ENCODE data around the gene HOMER2. TPM values are rescaled to one million over a fixed set of nuclear protein-coding genes. Genes with fewer than 3 reads are reported as not detected.
A peak's percentile ranks its signal among the peaks of the same experiment; 100 is the strongest.
"Not testable (repeated sequence)": the region's sequence is repeated elsewhere in the genome, so short reads cannot be mapped to it uniquely, and the experiment has no call there.

Gene HOMER2
- total RNA-seq, 1 donor from 2014 or later = 9.4 TPM

DNA sequence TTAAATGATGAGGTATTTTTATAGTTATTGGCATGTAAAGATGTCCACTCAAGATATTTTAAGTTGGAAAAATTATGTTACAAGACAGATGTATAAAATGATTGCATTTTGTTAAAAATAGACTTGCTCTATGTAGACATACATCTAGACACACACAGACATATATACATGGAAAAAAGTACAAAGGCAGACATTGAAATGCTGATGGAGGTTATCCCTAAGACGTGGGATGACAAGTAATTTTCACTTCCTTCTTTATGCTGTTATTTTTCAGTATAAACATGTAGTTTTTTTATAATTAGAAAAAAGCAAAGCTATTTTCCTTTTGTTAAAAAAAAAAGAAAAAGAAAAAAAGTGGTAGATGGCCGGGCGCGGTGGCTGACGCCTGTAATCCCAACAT lies 7.2 kb downstream of the HOMER2 start:
- ATAC-seq (ENCODE audit: low read depth) = no peak
- DNase-seq = no peak

GRCh38 chr15:82944821-82945220 lies 7.7 kb downstream of the HOMER2 start:
- DNase-seq (no peak), ATAC-seq (ENCODE audit: low read depth) (peak; percentile 21)
- Mint-ChIP-seq H3K4me3 (no peak overlapping the region), H3K36me3 (ENCODE audit: low read depth) (no peaks in the 10 kb centered on the region), H3K9me3 (no peaks in the 10 kb centered on the region), H3K27me3 (peaks cover 5% of the 10 kb centered on the region), H3K27ac (no peak overlapping the region), H3K4me1 (peaks cover 9% of the 10 kb centered on the region)
- POLR2A ChIA-PET = no interaction called here
- intact Hi-C loops (cut with micrococcal nuclease) = no loop called here
- no peak for TF ChIP-seq CTCF (IDR thresholded peaks at IDR 0.05)
- CTCF ChIA-PET = interaction anchor here (1.1 kb wide), 1 partner anchor 95 kb away, joined by 3 read pairs; no protein-coding TSS in a partner anchor

More for the DNA sequence above, 7.2 kb downstream of the HOMER2 start:
- Mint-ChIP-seq H3K4me1 (peaks cover 9% of the 10 kb centered on the region), H3K9me3 (no peaks in the 10 kb centered on the region), H3K4me3 (no peak overlapping the region), H3K27ac (no peak overlapping the region), H3K36me3 (ENCODE audit: low read depth) (no peaks in the 10 kb centered on the region), H3K27me3 (peaks cover 5% of the 10 kb centered on the region)
- CTCF ChIA-PET = no interaction called here
- POLR2A ChIA-PET = no interaction called here
- intact Hi-C loops (cut with micrococcal nuclease) = no loop called here
- no peak for TF ChIP-seq CTCF (IDR thresholded peaks at IDR 0.05)

DNA sequence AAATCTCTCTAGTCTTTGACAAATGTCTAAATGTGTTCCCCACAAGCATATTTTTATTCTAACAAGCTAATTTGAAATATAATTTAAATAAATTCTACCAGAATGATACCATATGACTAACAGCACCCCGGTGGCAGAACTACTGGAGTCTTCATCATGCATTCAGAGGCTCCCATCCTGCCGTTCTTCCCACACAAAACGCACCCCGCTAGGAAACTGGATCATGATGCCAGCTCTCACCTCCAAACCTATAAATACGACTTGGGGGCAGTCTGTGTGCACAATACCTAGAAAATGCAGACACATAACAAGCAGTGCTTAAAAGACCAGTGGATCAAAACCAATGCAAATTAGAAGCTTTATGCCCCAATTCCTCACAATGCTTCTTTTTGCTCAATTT lies 8.5 kb downstream of the HOMER2 start:
- H3K27me3 Mint-ChIP-seq = peaks cover 6% of the 10 kb centered on the region
- ATAC-seq (ENCODE audit: low read depth) (no peak), DNase-seq (no peak)
- H3K4me1 Mint-ChIP-seq = peaks cover 9% of the 10 kb centered on the region
- POLR2A ChIA-PET = no interaction called here
- CTCF ChIA-PET = interaction anchor here (1.1 kb wide), 1 partner anchor 95 kb away, joined by 3 read pairs; no protein-coding TSS in a partner anchor
- intact Hi-C loops (cut with micrococcal nuclease) = no loop called here
- no peaks in the 10 kb centered on the region for H3K36me3 Mint-ChIP-seq (ENCODE audit: low read depth)
- H3K4me3 Mint-ChIP-seq = no peak overlapping the region
- H3K9me3 Mint-ChIP-seq = no peaks in the 10 kb centered on the region
- no peak overlapping the region for H3K27ac Mint-ChIP-seq
- TF ChIP-seq CTCF (IDR thresholded peaks at IDR 0.05) = no peak

GRCh38 chr15:82943176-82943575 lies 9.3 kb downstream of the HOMER2 start:
- intact Hi-C loops (cut with micrococcal nuclease) = no loop called here
- ChIA-PET CTCF (no interaction called here), POLR2A (no interaction called here)
- H3K27me3 Mint-ChIP-seq = peaks cover 7% of the 10 kb centered on the region
- H3K4me1 Mint-ChIP-seq = peaks cover 9% of the 10 kb centered on the region
- ATAC-seq (ENCODE audit: low read depth) (no peak), DNase-seq (no peak)
- H3K4me3 Mint-ChIP-seq = no peak overlapping the region
- H3K9me3 Mint-ChIP-seq = no peaks in the 10 kb centered on the region
- H3K27ac Mint-ChIP-seq = no peak overlapping the region
- H3K36me3 Mint-ChIP-seq (ENCODE audit: low read depth) = no peaks in the 10 kb centered on the region
- no peak for TF ChIP-seq CTCF (IDR thresholded peaks at IDR 0.05)

DNA sequence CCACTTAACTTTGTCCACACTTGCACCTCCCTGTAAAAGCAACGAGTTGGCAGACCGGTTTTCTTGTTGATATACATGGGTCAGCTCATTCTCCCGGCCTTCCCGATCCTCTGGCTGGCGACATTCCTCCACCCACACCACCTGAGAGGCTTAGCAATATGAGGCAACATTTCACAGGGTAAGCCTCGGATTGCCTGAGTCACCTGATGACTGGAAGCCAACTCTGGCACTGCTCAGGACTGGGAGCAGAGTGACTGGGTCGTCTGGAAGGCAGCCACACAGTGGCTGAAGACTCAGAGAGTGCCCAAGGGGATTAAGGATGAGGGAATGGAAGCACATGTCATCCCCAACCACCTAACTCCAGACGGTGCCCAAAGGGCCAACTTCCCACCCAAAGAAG lies 9.8 kb downstream of the HOMER2 start:
- ChIA-PET CTCF (no interaction called here), POLR2A (no interaction called here)
- DNase-seq = no peak
- intact Hi-C loops (cut with micrococcal nuclease) = no loop called here
- Mint-ChIP-seq H3K27me3 (peaks cover 7% of the 10 kb centered on the region), H3K4me1 (peaks cover 9% of the 10 kb centered on the region), H3K9me3 (no peaks in the 10 kb centered on the region), H3K36me3 (ENCODE audit: low read depth) (no peaks in the 10 kb centered on the region), H3K4me3 (no peak overlapping the region), H3K27ac (no peak overlapping the region)
- no peak for TF ChIP-seq CTCF (IDR thresholded peaks at IDR 0.05)
- ATAC-seq (ENCODE audit: low read depth) = no peak

- CTCF ChIA-PET; DNase-seq; H3K36me3 Mint-ChIP-seq (ENCODE audit: low read depth); POLR2A ChIA-PET; H3K27ac Mint-ChIP-seq; H3K27me3 Mint-ChIP-seq; H3K4me1 Mint-ChIP-seq; ATAC-seq (ENCODE audit: low read depth); intact Hi-C loops (cut with micrococcal nuclease); H3K9me3 Mint-ChIP-seq; H3K4me3 Mint-ChIP-seq: not testable (repeated sequence)
Measured at GRCh38 chr15:82939678-82940077, 12.8 kb downstream of the HOMER2 start.

Measured in activated B cell treated with CpG ODN at 0.5 μM for 24 hours (primary cell).